Dendritic cell treated with granulocyte-macrophage colony-stimulating factor and Interleukin-4, amounts not matched to agents 40 ng/mL and 50 ng/mL, for 4 days (primary cell): ENCODE results near the gene RHBDD1.
A peak's percentile ranks its signal among the peaks of the same experiment; 100 is the strongest.
"Not testable (repeated sequence)": the region's sequence is repeated elsewhere in the genome, so short reads cannot be mapped to it uniquely, and the experiment has no call there.

ENCODE experiments used
- H3K27ac Mint-ChIP-seq: one replicate; pipeline ENCODE4 v1.8.0; 2022; ENCODE audit warnings: mild to moderate bottlenecking, mixed read lengths
- H3K27me3 Mint-ChIP-seq: one replicate; pipeline ENCODE4 v1.8.0; 2022; ENCODE audit warnings: mild to moderate bottlenecking, mixed read lengths
- H3K36me3 Mint-ChIP-seq: one replicate; pipeline ENCODE4 v1.8.0; 2022; ENCODE audit warnings: low read depth, mixed read lengths
- H3K4me1 Mint-ChIP-seq: one replicate; pipeline ENCODE4 v1.8.0; 2022; ENCODE audit warnings: low read depth, mixed read lengths
- H3K4me3 Mint-ChIP-seq: one replicate; pipeline ENCODE4 v1.8.0; 2022; ENCODE audit warnings: mild to moderate bottlenecking, moderate library complexity, mixed read lengths
- H3K9me3 Mint-ChIP-seq: one replicate; pipeline ENCODE4 v1.8.0; 2022; ENCODE audit warnings: mixed read lengths
- intact Hi-C: fragments of 100-400 bp; cut with micrococcal nuclease; formaldehyde crosslinking; loops from one replicate; pipeline ENCODE4 v1.15.0; 2022

Gene RHBDD1

DNA sequence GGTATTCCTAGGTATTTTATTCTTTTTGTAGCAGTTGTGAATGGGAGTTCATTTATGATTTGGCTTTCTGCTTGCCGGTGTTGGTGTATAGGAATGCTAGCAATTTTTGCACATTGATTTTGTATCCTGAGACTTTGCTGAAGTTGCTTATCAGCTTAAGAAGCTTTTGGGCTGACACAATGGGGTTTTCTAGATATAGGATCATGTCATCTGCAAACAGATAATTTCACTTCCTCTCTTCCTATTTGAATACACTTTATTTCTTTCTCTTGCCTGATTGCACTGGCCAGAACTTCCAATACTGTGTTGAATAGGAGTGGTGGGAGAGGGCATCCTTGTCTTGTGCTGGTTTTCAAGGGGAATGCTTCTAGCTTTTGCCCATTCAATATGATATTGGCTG is 7.1 kb downstream of the RHBDD1 start:
- H3K4me1 Mint-ChIP-seq: peaks cover 33% of the 10 kb centered on the region
- H3K36me3 Mint-ChIP-seq: peaks cover 38% of the 10 kb centered on the region
- peak overlapping the region; percentile 4 for H3K4me3 Mint-ChIP-seq
- H3K27me3 Mint-ChIP-seq, intact Hi-C loops, H3K9me3 Mint-ChIP-seq: not testable (repeated sequence)
- peak overlapping the region; percentile 37 for H3K27ac Mint-ChIP-seq

DNA sequence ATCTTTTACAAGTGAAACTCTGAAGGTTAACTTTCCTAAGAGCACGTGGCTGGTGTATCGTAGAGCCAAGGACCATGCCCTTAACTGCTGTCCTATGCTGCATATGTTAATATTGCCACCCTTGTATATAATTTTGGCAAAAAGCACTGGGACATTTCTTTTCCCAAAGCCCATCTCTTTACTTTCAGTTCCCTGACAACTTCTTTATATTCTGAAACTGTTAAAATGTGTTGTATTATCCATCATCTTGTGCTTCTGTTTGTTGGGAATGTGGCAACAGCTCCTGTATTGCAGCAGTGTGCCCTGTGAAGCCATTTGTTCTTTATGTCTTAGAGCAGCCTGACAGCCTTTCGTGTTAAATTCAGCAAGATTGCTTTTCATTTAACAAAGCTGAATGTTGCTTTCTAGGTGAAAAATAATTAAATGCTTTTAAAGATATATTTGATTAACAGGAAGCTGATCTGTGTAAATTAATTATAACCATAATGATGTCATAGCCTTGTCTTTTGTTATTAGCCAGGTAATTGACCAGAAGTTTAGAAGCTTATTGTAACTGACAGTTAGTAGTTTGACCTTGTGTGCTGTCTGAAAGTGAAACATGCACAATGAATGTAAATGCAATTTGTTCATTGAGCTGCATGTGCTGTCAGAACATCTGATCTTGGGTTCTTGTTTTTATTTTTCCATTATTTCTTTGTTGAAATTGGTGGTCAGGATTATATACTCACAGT is 9.7 kb downstream of the RHBDD1 start:
- Mint-ChIP-seq H3K4me1 (peaks cover 33% of the 10 kb centered on the region), H3K27me3 (no peaks in the 10 kb centered on the region), H3K27ac (no peak overlapping the region), H3K9me3 (peaks cover 9% of the 10 kb centered on the region), H3K4me3 (no peak overlapping the region), H3K36me3 (peaks cover 21% of the 10 kb centered on the region)
- intact Hi-C loops: no loop called here

DNA sequence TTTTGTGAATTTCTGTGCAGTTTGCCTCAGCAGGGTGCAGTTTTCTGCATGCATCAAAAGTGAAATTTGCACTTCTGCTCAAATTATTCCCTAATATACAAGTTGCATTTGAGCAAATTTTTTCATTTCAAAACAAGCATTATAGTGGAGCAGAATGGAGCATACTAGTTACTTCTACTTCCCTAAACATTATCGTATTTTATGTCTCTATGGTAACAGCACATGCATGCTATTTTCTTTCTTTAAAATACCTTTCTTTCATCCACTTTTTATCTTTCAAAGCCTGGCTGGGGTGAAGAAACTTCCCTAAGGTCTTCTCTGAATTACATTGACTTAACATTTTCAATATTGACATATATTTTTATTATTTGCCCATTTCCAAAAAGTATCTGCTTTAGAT is 11.2 kb downstream of the RHBDD1 start:
- Mint-ChIP-seq H3K4me3 (no peak overlapping the region), H3K4me1 (peaks cover 26% of the 10 kb centered on the region), H3K9me3 (peaks cover 9% of the 10 kb centered on the region), H3K27ac (no peak overlapping the region), H3K27me3 (no peaks in the 10 kb centered on the region), H3K36me3 (peaks cover 15% of the 10 kb centered on the region)
- intact Hi-C loops: no loop called here

DNA sequence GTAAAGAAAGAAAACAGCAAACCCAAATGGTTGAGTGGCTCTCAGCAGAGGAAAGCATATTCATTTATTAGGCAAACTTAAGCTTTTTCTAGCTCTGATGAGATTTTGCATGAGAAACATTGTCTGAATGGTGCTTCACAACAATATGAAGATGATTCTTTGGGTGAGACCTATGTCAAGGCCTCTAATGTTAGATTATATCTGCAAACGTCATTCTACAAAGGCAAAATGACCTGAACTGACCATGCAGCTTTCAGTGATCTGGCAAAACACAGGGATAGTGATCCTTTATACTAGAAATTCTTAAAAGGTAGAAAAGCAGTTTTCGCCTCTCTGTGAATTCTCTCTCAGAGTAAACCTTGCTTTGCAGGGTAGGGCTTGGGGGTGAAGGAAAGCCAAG is 11.7 kb downstream of the RHBDD1 start:
- Mint-ChIP-seq H3K27ac (no peak overlapping the region), H3K27me3 (no peaks in the 10 kb centered on the region), H3K9me3 (peaks cover 9% of the 10 kb centered on the region), H3K36me3 (peaks cover 15% of the 10 kb centered on the region), H3K4me3 (no peak overlapping the region), H3K4me1 (peaks cover 21% of the 10 kb centered on the region)
- intact Hi-C loops: no loop called here

DNA sequence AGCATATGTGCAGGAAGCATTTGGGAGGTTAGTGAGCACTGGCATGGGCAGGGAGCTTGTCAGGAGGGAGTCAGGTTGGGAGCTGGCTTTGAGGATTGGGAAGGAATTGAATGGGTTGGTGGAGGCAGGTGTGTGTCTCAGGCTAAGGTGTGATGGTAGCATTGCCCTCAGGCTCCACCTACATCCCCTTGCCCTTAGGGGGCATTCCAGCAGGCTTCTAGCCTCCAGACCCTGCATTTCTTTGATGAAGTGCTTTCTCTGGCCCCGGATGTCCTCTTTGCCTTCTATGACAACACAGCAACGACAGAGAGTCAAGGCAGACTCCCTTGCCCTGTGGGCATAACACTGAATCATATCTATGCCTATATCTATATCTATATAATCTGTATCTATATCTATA is 13.5 kb downstream of the RHBDD1 start:
- Mint-ChIP-seq H3K4me3 (no peak overlapping the region), H3K27me3 (no peaks in the 10 kb centered on the region), H3K36me3 (peaks cover 6% of the 10 kb centered on the region), H3K9me3 (no peaks in the 10 kb centered on the region), H3K27ac (no peak overlapping the region), H3K4me1 (peaks cover 7% of the 10 kb centered on the region)
- intact Hi-C loops: no loop called here

DNA sequence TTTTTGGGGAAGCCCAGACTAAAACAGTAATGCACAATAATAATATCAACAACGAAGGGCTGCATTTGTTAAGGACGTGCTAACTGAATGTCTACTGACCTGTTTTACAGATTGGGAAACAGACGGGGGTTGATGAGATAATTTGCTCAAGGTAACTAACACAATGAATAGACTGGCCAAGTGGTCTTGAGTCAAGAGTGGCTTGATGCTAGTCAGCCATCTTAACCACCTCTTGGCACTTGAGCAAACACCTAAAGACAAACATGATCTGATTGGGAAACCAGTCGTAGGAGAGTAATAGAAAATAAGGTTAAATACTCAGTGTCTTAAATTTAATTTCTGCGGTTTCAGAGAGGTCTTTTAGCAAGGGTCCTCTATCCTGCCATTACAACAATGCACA is 14.2 kb downstream of the RHBDD1 start:
- intact Hi-C loops: no loop called here
- peaks cover 7% of the 10 kb centered on the region for H3K4me1 Mint-ChIP-seq
- peaks cover 6% of the 10 kb centered on the region for H3K36me3 Mint-ChIP-seq
- H3K27me3 Mint-ChIP-seq: no peaks in the 10 kb centered on the region
- no peaks in the 10 kb centered on the region for H3K9me3 Mint-ChIP-seq
- H3K4me3 Mint-ChIP-seq: no peak overlapping the region
- no peak overlapping the region for H3K27ac Mint-ChIP-seq

DNA sequence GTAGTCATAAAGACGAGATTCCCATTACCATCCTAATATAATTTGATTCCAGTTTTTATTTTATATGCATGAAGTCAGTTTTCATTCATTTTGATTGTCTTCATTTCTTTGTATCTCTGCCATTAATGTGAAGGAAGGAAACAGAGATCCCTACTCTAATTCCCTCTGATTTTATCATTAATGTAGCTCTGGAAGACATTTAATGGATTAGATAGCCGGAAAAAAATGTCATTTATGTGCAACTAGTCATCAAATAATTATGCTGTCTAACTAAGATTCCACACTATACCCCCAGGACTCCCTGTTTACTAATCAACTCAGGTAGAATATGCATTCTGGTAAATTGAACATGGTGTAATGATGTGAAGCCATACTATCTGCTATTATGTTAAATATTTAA is 19.9 kb downstream of the RHBDD1 start:
- Mint-ChIP-seq H3K36me3 (no peaks in the 10 kb centered on the region), H3K9me3 (no peaks in the 10 kb centered on the region), H3K4me1 (no peaks in the 10 kb centered on the region), H3K27me3 (no peaks in the 10 kb centered on the region), H3K4me3 (no peak overlapping the region), H3K27ac (no peak overlapping the region)
- intact Hi-C loops: no loop called here

DNA sequence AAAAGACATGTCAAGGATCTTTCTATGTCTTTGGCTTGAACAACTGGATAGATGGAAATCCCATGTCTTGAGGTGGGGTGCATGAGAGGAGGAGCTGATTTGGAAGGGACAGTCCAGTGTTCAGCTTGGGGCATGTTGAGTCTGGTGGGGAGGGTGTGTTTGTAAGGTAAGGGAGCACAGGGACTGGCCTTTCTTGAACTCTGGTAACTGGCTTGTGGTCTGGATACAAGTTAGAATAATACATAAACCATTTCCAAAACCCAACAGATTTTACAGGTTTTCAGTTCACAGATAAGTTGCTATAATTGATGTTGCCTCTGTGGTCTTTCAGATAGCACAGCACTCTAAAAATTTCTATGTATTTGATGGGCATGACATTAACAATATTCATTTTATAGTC is 24.2 kb downstream of the RHBDD1 start:
- no peaks in the 10 kb centered on the region for H3K27me3 Mint-ChIP-seq
- intact Hi-C loops: no loop called here
- H3K27ac Mint-ChIP-seq: no peak overlapping the region
- H3K9me3 Mint-ChIP-seq: no peaks in the 10 kb centered on the region
- H3K36me3 Mint-ChIP-seq: peaks cover 10% of the 10 kb centered on the region
- peaks cover 8% of the 10 kb centered on the region for H3K4me1 Mint-ChIP-seq
- no peak overlapping the region for H3K4me3 Mint-ChIP-seq

DNA sequence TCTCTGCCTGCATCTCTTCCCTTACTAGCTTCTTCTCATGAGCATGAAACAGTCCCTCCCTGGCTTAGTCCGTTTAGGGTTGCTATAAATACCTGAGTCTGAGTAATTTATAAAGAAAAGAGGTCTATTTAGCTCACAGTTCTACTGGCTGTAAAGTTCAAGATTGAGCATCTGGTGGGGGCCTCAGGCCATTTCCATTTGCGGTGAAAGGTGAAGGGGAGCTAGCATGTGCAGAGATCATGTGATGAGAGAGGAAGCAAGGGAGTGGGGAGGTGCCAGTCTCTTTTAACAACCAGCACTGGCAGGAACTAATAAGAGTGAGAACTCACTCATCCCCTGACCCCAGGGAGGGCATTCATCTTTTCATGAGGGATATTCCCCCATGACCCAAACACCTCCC is 26.8 kb downstream of the RHBDD1 start:
- H3K4me1 Mint-ChIP-seq: peaks cover 8% of the 10 kb centered on the region
- no peaks in the 10 kb centered on the region for H3K27me3 Mint-ChIP-seq
- H3K27ac Mint-ChIP-seq: no peak overlapping the region
- H3K36me3 Mint-ChIP-seq: peaks cover 18% of the 10 kb centered on the region
- intact Hi-C loops: no loop called here
- H3K9me3 Mint-ChIP-seq: no peaks in the 10 kb centered on the region
- H3K4me3 Mint-ChIP-seq: no peak overlapping the region

DNA sequence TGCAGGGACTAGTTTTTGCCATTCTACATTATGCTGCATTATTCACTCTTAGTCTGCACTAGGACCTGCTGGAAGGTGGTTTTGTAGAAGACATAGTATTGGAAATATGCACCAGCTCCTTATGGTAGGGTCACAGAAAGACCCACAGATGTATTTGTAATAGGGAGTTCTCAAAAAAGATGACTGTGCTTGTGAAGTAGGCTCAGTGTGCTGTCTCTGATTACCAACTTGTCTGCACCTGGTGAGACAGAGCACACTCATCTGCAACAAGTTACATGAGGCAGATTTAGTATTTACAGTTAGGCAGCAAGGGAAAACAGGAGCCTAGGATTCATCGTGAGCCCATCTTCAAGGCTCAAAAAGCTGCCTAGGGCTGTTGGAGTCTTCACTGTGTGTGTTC is 29.4 kb downstream of the RHBDD1 start:
- Mint-ChIP-seq H3K36me3 (peaks cover 42% of the 10 kb centered on the region), H3K27me3 (no peaks in the 10 kb centered on the region), H3K4me3 (no peak overlapping the region), H3K4me1 (peaks cover 8% of the 10 kb centered on the region), H3K27ac (no peak overlapping the region), H3K9me3 (no peaks in the 10 kb centered on the region)
- intact Hi-C loops: no loop called here

DNA sequence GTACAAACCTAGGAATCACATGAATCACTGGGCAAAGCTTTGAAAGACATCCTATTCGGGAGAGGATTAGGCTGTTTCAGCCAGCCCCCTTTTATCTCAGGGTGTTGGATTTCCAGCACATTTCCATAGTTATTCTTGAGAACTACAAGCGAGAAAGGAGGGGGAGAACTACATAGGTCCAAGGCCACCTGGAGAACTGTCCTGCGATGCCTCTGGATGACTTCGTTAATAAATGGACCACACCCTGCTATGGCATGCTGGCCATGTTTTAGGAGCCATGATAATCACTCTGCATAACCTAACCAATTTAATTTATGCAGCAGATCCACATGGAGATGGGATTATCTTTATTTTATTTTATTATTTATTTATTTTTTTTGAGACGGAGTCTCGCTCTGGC is 29.9 kb downstream of the RHBDD1 start:
- Mint-ChIP-seq H3K9me3 (no peaks in the 10 kb centered on the region), H3K36me3 (peaks cover 46% of the 10 kb centered on the region), H3K4me1 (peaks cover 8% of the 10 kb centered on the region), H3K27ac (no peak overlapping the region), H3K27me3 (no peaks in the 10 kb centered on the region), H3K4me3 (no peak overlapping the region)
- intact Hi-C loops: no loop called here

DNA sequence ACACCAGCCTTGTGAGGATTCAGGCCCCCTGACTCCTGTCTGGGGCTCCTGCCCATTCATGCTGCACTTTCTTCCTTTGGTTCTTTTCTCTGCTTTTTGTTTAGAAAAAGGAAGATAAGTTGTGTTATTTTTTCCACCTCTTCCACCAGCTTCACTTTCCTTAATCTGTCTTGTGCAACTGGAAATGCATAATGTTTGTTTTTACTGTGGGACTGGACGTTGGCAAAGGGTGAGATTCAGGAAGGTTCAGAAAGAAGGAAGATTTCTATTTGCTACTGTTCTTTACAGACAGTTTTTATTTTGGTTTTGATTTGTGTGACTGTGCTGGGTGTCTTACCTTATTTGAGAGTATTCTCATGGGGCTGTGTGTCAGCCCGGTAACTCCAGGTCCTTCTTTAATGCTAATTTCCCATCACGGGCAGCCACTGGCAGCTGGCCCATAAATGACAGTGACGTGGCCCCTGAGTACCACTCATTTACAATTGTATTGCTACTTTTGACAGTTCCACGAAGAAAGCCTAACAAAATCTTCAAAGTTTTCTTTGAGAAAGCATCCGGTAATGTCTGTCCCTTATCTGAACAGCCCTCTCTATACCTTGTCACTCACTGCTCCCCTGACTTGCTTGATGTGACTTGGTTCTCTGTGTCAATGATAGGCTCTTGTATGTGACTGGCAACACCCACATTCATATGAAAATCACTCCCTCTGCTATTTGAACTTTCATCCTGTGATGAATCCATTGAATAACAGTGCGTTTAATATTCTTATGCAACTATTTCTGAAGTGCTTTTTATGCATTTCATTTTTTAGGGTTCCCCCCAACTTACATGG is 32.7 kb downstream of the RHBDD1 start:
- H3K4me1 Mint-ChIP-seq: peaks cover 8% of the 10 kb centered on the region
- no peaks in the 10 kb centered on the region for H3K27me3 Mint-ChIP-seq
- no peak overlapping the region for H3K27ac Mint-ChIP-seq
- H3K36me3 Mint-ChIP-seq: peaks cover 52% of the 10 kb centered on the region
- H3K4me3 Mint-ChIP-seq: no peak overlapping the region
- intact Hi-C loops: no loop called here
- H3K9me3 Mint-ChIP-seq: no peaks in the 10 kb centered on the region

DNA sequence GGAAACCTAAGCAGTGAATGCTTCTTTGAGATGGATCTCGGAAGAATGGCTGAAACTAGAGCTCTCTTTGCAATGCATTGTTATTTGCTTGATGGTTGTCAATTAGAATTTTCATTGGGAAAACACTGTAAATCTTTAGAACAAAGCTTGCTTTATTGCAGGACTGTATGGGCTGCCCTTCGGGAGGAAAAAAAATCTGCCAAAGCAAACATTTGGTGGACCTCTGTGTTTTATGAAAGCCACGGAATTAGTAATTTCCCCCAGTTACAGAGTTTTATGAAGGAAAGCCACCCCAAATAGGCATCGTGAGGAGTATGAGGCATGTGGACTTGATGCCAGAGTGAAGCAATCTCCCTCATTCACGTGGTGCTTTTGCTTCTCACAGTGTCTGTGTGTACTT is 33.5 kb downstream of the RHBDD1 start:
- H3K27ac Mint-ChIP-seq: no peak overlapping the region

DNA sequence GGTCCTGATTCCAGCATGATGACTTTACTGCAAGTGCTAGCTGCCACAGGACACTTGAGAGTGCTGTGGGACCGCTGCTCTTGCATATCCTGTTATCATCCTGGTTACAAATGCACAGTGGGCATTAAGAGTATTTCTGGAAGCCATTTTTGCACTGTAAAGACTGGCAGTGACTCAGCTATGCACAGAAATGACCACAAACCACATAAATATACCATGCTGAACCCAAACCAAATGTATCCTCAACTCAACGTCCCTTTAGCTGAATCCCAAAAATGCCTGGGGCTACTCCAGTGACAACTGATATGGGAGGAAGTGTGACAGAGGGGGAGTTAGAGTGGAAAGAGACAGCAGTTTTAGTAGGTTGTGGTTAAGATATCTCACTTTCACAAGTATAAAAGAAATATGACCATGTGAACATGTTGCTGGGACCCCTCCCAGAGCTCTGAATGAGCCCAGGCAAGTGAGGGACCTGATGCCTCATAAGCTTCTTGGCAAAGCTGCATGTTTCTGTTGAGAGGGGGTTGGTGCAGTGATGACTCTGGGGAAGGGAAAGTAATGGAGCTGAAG is 37.3 kb downstream of the RHBDD1 start:
- Mint-ChIP-seq H3K4me3 (no peak overlapping the region), H3K36me3 (peaks cover 38% of the 10 kb centered on the region), H3K4me1 (peaks cover 36% of the 10 kb centered on the region), H3K27me3 (no peaks in the 10 kb centered on the region), H3K9me3 (no peaks in the 10 kb centered on the region), H3K27ac (peak overlapping the region; percentile 51)
- intact Hi-C loops: no loop called here

More for the DNA sequence above, 33.5 kb downstream of the RHBDD1 start:
- Mint-ChIP-seq H3K9me3 (no peaks in the 10 kb centered on the region), H3K4me1 (peaks cover 16% of the 10 kb centered on the region), H3K36me3 (peaks cover 58% of the 10 kb centered on the region), H3K27me3 (no peaks in the 10 kb centered on the region), H3K4me3 (no peak overlapping the region)
- intact Hi-C loops: no loop called here
